ENCODE measurements around the gene TMEM128.
"Not testable (repeated sequence)": the region's sequence is repeated elsewhere in the genome, so short reads cannot be mapped to it uniquely, and the experiment has no call there.

Gene TMEM128, protein sequence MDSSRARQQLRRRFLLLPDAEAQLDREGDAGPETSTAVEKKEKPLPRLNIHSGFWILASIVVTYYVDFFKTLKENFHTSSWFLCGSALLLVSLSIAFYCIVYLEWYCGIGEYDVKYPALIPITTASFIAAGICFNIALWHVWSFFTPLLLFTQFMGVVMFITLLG

DNA sequence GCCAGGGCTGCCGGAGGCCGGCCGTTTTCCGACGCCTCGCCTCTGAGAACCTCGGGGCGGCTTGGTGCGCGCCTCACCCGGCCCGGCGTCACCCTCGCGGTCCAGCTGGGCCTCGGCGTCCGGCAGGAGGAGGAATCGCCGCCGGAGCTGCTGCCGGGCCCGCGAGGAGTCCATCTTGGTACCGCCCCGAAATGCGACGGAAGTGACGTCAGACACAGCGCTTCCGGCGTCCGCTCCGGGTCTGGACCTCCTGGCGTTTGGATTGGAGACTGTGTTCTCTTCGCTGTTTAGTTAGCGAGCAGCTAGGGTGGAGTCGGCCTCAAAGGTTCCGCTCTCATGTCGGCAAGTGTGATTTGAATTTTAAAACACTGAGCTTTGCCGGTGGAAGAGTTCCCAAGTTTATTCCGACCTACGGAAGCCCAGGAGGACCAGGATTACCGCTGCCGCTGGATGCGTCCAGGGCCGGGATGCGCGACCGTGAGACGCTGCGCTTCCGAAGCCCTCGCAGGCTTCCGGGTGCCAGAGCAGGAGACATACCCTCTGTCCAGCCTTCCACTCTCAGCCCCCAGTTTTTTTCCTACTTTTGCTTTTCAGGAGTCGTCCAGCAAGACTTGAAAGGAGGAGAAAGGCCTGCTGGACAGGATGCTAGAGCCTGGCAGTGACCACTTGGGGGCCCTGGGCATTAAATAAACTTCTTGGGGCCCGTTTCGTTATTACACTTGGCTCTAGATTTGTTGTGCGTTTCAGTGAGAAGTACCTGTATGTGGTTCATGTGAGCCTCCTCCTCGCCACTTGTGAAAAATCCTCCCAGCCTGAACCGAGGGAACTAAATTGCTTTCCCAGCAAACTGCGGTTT is at the start of gene TMEM128:
Gene TMEM128 (minus strand): TSS at position 195 of the 856 bp plus-strand sequence. CDS start 21 bp downstream, at position 174.
- peak; percentile 88 for DNase-seq

DNA sequence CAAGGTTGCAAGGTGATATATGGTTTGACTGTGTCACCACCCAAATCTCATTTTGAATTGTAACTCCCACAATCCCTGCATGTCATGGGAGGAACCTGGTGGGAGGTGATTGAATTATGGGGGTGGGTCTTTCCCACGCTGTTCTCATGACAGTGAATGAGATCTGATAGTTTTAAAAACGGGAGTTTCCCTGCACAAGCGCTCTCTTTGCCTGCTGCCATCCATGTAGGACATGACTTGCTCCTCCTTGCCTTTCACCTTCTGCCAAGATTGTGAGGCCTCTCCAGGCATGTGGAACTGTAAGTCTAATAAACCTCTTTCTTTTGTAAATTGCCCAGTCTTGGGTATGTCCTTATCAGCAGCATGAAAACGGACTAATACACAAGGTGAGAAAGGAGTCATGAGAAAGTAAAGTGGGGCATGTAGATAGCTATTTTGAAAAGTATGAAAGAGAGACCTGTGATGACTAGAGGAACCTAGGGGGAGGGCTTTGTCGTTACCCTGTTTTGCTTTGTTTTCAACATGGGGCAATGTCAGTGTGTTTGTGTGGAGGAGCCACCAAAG is 48.3 kb upstream of the TMEM128 start:
- no peak for DNase-seq

DNA sequence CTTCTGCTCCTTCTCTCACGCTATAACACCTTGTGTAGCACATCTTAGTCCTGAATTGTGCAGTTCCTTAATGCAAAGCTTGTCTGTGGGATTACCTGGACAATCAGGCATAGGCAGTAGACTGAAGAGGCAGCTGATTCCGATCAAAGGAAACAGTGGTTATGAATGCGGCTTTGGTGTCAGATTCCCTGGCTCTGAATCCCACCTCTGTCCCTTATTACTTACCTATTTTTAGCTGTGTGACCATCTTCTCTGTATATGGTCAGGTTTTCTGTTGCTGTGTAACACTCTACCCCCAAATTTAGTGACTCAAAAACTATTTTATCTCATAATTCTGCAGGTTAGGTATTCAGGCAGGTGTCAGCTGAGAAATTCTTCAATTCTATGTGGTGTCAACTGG is 45.3 kb upstream of the TMEM128 start:
- DNase-seq = no peak

DNA sequence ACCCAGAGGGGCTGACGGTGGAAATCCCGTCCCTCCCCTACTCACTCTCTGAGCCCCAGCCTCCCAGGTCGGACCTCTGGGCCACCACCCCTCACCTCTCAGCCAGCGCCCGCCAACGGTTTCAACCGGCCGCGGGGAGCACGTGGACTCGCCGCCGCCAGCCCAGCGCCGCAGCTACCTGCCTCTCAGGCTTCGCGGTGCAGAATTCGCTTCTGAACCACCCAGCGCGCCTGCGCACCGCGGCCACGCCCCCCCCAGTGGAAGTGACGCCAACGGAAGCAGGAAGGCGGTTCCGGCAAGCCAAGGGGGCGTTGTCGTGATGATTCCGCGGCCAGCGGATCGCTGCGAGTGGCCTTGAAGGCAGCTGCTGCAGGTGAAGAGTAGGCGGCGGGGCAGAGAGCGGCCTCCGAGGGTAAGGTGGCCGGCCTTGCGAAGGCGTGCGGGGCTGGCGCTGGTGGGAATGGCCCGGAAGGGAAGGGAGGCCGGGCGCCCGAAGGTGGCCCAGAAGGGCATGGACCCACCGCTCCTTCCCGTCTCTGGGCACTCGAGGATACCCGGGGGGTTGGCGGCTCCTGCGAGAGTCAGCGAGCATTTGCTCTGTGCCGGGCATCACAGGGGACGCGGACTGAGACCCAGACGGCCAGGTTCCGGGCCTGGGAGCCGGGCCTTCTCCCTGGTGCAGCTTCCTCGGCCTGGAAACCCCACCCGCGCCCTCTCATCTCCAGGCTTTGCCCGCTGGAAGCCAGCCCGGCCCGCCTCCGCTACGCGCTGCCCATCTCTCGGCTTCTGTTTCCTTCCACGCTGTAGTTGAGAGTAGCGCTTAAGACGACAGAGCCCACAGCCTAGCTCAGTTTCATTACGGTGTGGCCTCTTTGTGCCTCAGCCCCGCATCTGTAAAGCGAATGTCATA is 42.2 kb upstream of the TMEM128 start, which contains the start of the genes LYAR and ZBTB49:
Gene LYAR (minus strand): TSS at position 214 of the 910 bp plus-strand sequence. CDS start 6,412 bp downstream, outside the sequence.
Gene ZBTB49 (plus strand): TSS at position 311 of the 910 bp plus-strand sequence. CDS start 9,695 bp downstream, outside the sequence.
- peak; percentile 83 for DNase-seq

DNA sequence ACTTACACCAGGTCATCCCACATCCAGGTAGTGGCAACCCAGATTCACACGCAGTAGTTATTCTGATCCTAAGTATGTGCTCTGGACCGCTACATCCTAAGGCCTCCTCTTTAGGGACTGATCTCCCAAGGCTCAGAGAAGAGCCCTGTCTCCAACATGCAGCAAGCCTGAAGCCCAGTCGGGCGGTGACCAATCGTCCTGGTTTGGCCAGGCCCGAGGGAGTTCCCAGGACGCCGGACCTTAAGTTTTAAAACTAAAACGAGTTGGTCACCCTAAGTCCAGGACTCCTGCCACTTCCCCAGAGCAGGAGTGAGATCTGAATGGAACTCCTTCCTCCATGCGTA is 41.5 kb upstream of the TMEM128 start:
- DNase-seq = no peak

DNA sequence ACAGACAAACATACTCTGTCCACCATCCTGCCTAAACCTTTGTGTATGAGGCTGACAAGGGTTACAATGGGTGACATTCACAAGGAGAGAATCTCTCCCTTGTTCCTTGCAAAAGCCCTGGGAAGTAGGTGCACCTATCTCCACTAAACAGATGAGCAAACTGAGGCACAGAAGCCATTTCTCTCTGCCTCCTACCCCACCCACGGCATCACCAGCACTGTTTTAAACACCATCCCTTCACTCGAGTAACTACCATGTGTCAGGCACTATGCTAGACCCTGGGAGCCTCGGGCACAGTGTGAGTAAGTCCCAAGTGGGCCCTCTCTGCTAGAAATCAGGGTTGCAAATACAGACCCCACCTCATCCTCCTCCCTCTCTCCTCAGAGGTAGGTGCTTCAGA is 41.0 kb upstream of the TMEM128 start:
- DNase-seq = peak; percentile 2

DNA sequence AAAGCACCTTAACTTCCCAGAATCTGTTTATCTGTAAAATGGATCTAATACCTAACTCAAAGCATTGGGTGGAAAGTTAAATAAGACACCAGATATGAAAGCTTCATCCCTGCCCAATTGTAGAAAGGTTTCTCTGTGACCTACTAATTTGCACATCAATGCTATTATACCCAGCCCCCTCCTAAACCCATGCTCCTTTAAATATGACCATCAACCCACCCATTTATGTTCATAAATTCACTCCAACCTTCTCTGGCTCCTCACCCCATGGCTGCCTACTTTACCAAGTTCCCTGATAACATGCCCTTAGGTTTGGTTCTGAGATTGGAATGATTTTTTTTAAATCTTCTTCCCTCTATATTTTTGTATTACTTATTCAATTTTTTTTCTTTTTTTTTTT is 40.1 kb upstream of the TMEM128 start:
- no peak for DNase-seq

DNA sequence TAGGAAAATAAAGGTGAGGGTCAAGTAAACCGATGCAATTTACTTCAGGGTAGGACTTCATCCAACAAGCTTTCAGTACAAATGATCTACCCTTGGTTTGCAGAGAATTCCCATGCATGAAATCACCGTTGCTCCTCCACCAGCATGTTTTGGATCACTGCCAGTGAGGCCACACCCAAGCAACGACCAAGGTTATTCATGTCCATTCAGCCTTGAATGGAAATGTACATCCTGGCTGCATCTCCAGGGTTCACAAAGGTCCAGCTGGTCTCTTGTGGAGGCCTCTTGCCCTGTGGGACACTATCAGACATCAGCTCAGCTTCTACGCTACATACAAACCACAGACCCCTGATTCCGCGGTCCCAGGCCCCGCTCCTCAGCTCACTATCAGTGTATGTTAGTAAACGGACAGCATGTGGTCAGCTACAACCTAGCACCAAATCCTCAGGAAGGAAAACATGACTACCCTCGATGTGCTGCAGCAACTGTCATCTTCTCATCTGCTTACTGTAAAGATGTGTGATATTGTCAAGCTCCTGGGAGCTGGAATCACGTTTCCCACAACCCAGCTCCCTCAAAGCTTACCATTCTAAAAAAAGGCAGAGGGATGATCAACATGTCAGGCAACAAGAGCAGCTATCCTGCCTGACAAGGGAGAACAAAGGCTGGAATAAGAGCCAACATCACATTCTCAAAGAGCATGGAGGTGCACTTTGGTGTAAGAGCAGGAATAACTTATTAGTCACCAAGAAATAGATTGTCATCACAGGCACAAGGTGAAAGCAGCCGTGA is 37.0 kb upstream of the TMEM128 start:
- DNase-seq = no peak

DNA sequence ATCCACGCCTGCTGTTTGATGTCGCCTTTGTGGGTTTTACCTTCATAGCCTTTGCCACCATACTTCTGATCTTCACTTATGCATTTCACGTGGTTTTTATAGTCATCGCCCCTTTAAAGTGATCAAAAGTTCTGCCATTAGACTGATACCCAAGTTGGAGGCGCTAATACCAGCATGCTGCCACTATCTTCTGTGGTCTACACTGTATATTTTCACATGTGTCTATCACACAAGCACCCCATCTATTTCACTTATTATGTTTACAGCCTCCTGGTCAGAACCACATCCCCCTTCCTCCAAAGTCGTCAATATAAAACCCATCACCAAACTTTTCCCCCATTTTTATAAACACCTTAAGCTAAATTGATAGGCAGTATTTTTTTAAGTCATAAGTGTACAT is 33.8 kb upstream of the TMEM128 start:
- DNase-seq = no peak

DNA sequence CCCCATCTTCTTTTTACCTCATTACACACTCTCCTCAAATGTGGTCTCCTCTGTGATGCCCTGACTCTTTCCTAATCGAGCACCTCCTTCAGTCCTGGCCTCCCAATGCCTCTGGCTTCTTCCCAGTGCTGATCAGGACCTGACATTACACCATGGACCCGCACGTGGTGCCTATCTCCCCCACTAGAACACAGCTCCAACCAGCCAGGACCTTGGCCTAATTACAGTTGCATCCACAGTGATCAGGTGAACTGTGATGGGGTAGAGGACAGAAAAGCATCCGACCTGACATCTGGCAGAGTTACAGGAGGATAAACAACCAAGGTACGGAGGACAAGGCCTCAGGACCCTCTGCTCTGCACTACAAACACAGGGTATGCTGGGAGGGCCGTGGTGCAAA is 29.5 kb upstream of the TMEM128 start:
- no peak for DNase-seq

DNA sequence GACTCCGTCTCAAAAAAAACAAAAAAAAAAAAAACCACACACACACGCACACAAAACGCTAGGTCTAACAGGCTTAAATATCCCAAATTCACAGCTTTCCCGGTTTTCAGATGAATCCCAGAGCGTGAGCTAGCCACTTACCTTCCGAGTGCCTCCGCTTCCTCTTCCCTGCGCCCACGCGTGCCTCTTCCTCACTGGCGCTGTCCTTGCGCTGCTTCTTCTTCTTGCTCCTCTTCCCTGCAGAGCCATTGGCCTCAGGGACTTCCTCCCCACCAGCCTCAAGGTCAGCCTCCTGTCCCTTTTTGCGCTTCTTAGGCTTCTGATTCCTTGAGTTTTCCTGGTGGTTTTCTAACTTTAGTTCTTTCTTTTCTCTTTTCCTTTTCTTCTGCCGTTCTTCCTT is 26.2 kb upstream of the TMEM128 start:
- DNase-seq = no peak

DNA sequence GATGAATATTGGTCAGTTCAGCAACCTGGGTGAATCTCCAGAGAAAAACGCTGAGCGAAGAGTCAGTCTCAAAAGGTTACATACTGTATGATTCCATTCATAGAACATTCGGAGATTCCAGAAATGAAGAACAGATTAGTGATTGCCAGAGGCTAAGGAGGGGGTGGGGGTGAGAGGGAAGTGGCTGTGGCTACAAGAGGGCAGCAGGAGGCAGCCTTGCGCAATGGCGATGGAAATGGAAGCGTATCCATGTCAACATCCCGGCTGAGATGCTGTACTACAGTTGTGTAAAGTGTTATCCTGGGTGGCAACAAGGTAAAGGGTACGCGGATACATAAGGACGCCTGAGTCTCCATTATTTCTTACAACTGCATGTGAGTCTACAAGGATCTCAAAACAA is 23.9 kb upstream of the TMEM128 start:
- DNase-seq = peak; percentile 44

DNA sequence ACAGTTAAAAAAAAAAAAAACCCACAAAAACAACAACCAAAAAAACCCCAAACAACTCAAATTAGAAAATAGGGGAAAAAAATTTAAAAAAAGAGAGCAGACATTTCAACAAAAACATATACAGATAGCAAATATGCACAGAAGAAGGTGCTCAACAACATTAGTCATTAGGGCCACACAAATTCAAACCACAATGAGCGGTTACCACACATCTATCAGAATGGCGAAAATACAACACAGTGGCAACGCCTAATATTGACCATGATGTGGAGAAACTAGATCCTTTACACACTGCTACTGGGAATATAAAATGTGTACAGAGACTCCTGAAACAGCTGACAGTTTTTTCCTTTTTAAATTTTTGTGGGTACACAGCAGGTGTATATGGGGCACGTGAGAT is 22.5 kb upstream of the TMEM128 start:
- peak; percentile 8 for DNase-seq

DNA sequence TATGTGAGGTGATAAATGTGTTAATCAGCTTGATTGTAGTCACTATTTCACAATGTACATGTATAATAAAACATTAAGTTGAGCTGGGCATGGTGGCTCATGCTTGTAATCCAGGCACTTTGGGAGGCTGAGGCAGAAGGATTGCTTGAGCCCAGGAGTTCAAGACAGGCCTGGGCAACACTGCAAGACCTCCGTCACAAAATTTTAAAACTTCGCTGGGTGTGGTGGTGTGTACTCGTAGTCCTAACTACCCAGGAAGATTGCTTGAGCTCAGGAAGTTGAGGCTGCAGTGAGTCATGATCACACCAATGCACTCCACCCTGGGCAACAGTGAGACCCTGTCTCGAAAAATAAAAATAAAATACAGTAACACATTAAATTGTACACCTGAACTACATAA is 21.8 kb upstream of the TMEM128 start:
- peak; percentile 17 for DNase-seq

DNA sequence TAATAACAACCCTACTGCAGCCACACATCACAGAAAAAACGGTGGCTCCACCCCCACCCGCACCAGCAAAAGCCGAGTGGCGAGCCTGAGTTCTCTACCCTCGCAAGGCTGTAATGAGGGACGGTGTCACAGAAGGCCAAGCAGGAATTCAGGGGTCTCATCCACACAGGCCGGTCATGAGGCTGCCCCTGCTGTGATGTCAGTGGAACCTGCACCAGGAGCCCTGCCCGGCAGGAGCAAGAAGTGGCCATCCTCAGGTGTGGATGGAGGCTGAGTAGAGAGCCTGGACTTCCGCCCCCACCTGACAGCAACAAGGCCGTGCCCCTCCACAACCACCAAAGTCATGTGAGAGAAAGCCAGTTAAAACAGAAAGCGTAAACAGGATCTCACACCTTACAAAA is 21.3 kb upstream of the TMEM128 start:
- DNase-seq = no peak

DNA sequence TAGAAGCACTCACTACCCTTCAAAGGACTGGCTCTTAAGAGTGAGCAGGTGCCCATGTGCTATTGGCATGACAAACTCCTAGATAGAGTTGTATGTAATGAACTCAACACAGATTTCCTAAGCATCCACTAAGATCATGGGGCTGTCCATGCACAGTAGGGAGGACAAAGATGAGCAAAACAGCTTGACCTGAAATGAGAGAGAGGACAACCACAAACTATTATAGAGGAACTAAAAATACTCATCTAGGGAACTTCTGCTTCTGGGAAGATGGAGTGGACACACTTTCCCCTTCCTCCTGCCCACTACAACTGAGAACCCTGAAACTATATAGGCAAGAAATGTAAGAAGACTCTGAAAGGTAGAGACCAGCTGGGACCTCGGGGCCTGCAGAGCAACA is 20.8 kb upstream of the TMEM128 start:
- peak; percentile 58 for DNase-seq

DNA sequence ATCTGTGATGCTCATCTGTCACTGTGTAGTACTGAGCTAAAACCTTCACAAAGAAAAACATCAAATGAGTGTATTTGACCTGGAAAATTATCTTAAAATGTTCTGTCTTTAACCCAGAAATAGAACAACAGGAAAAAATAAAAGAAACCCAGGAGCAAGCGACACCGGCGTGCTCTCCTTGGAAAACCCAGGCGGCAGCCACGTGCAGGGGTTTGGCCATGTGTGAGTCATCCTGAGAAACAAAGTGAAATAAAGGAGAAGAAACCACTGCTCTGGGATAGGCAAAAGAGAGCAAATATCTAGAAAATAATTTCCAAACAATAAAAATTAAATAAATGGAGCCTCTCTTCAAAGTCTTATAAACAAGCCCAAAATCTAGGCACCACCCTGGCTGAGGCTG is 20.0 kb upstream of the TMEM128 start:
- DNase-seq = no peak

DNA sequence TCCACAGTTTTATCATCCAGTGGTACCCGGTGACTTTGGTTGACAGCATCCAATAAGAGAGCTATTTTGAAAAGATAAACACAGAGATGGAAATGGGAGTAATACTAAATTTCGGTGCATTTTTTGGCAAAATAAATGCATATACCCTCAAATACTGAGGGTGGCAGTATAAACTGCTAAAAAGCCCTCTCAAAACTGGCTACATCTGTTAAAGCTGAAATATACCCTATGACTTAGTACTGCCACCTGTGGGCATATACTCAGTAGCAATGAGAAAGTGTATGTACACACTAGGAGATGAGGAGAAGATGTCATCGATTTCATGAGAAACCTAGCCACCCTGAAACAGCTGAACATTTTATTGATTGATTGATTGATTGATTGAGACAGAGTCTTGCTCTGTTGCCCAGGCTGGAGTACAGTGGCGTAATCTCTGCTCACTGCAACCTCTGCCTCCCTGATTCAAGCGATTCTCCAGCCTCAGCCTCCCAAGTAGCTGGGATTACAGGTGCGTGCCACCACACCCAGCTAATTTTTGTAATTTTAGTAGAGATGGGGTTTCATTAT is 12.2 kb upstream of the TMEM128 start:
- DNase-seq = peak; percentile 78

DNA sequence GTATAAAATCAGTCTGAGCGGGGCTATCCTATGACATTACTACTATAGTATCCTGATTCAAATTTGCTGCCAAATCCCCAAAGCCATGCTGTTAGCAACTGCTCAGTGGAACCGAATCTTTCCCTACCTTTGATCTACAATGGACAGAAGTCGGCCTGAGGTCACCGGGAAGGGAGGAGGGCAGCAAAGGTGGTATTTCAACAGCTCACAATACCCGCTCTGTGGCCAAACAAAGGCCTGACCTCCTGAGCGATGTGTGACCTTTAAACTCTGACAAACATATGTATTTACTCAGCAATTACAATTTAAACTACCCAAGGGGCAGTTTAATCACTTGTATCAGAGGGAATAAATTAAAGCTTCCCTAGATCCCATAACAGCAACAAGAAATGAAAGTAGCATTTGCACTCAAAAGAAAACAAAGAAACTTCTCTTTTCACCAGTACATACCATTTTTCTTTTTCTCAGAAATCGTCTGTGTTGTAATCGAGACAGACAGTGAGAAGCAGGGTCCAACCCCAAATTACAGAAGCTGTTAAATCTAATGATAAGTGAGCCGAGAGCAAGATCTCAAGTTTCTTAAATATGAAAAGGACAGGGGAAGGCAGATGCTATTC is 11.6 kb upstream of the TMEM128 start:
- peak; percentile 83 for DNase-seq

DNA sequence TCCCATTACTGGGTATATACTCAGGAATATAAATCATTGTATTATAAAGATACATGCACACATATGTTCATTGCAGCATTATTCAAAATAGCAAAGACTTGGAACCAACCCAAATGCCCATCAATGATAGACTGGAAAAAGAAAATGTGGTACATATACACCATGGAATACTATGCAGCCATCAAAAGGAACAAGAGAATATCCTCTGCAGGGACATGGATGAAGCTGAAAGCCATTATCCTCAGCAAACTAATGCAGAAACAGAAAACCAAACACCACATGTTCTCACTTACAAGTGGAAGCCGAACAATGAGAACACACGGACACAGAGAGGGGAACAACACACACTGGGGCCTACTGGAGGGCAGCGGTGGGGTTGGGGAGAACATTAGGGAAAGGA is 9.7 kb upstream of the TMEM128 start:
- not testable (repeated sequence) for DNase-seq

DNA sequence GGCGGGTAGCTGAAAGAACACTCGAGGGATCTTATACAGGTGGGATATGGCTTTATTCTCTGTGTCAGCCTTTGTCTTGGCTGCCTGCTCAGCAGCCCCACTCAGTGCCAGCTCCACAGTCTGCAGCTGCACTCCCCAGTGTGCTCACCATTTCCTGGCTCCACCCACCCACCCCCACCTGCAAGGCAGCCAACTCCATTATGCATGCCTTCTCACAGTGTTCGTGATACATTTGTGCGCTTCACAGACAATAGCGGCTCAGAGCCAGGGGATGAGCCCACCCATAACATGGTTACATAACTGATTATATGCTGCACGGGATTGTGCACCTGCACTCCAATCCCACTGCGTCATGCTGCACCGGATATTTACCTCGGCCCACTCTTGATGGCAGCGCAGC is 8.8 kb upstream of the TMEM128 start:
- no peak for DNase-seq

Data from MV-4-11 (cell line).